ENCODE data around the gene PRKCSH. TPM values are rescaled to one million over a fixed set of nuclear protein-coding genes. Genes with fewer than 3 reads are reported as not detected.

The PRKCSH gene
- total RNA-seq, 1 experiment from 2014 or later = 410 TPM

GRCh38 chr19:11390359-11390758, 45.1 kb upstream of the PRKCSH start:
- peaks cover 22% of the 10 kb centered on the region; the same call in 1 of the 2 replicates for H3F3A ChIP-seq (ENCODE audit: insufficient read depth, low read depth)
- no TSS peak for BruUV-seq (replicated peaks)
- H4K20me1 ChIP-seq (ENCODE audit: insufficient read depth) = peaks cover 4% of the 10 kb centered on the region; the same call in 1 of the 2 replicates
- no peak overlapping the region for H3K27ac ChIP-seq
- no peaks in the 10 kb centered on the region for H3K9me3 ChIP-seq (ENCODE audit: insufficient read depth, low read depth)
- intact Hi-C loops (cut with micrococcal nuclease; ENCODE audit: unreplicated experiment) = no loop called here
- DNase-seq = no peak
- TF ChIP-seq EZH2 (IDR thresholded peaks at IDR 0.05; ENCODE audit: low read depth) (no peak), CTCF (conservative IDR thresholded peaks at IDR 0.05) (no peak)
- ChIA-PET CTCF (interaction anchor here (0.7 kb wide), 2 partner anchors 9 to 186 kb away, joined by 3 to 15 read pairs; no protein-coding TSS in a partner anchor), POLR2A (ENCODE audit: unreplicated experiment) (no interaction called here)
- no peaks in the 10 kb centered on the region for H3K27me3 ChIP-seq (ENCODE audit: insufficient read depth, low read depth)
- H3K4me1 ChIP-seq (replicated peaks; ENCODE audit: insufficient read depth) = no peaks in the 10 kb centered on the region
- no peak overlapping the region for H2AFZ ChIP-seq
- H3K4me3 ChIP-seq = no peak overlapping the region
- H3K36me3 ChIP-seq (ENCODE audit: low read depth) = no peaks in the 10 kb centered on the region
- no peaks in the 10 kb centered on the region for H3K79me2 ChIP-seq (ENCODE audit: low read depth)
- H3K9me2 ChIP-seq (ENCODE audit: insufficient read depth) = no peaks in the 10 kb centered on the region
- no peak overlapping the region for H3K4me2 ChIP-seq

GRCh38 chr19:11390933-11391680, 44.3 kb upstream of the PRKCSH start:
- Histone ChIP-seq H3K9me2 (ENCODE audit: insufficient read depth) (no peaks in the 10 kb centered on the region), H3F3A (ENCODE audit: insufficient read depth, low read depth) (peaks cover 22% of the 10 kb centered on the region; the same call in 1 of the 2 replicates), H3K27ac (no peak overlapping the region), H2AFZ (no peak overlapping the region), H3K4me2 (no peak overlapping the region), H3K27me3 (ENCODE audit: insufficient read depth, low read depth) (no peaks in the 10 kb centered on the region), H3K4me3 (no peak overlapping the region), H4K20me1 (ENCODE audit: insufficient read depth) (peaks cover 4% of the 10 kb centered on the region; the same call in 1 of the 2 replicates), H3K36me3 (ENCODE audit: low read depth) (no peaks in the 10 kb centered on the region), H3K9me3 (ENCODE audit: insufficient read depth, low read depth) (no peaks in the 10 kb centered on the region), H3K79me2 (ENCODE audit: low read depth) (no peaks in the 10 kb centered on the region), H3K4me1 (replicated peaks; ENCODE audit: insufficient read depth) (no peaks in the 10 kb centered on the region)
- TF ChIP-seq EZH2 (IDR thresholded peaks at IDR 0.05; ENCODE audit: low read depth) (no peak), CTCF (conservative IDR thresholded peaks at IDR 0.05) (no peak)
- intact Hi-C loops (cut with micrococcal nuclease; ENCODE audit: unreplicated experiment) = no loop called here
- TSS peak; percentile 11 for BruUV-seq (replicated peaks)
- ChIA-PET POLR2A (ENCODE audit: unreplicated experiment) (interaction anchor here (0.6 kb wide), 3 partner anchors 16 to 156 kb away, joined by 3 to 5 read pairs (median 4); no protein-coding TSS in a partner anchor), CTCF (interaction anchor here (0.7 kb wide), 1 partner anchor 187 kb away, joined by 15 read pairs; no protein-coding TSS in a partner anchor)
- no peak for DNase-seq

GRCh38 chr19:11397089-11397610, 38.3 kb upstream of the PRKCSH start:
- no peak for DNase-seq
- ChIA-PET POLR2A (ENCODE audit: unreplicated experiment) (no interaction called here), CTCF (no interaction called here)
- Histone ChIP-seq H3K9me3 (ENCODE audit: insufficient read depth, low read depth) (no peaks in the 10 kb centered on the region), H3K4me3 (no peak overlapping the region), H3K27me3 (ENCODE audit: insufficient read depth, low read depth) (no peaks in the 10 kb centered on the region), H3K36me3 (ENCODE audit: low read depth) (0 out of 2 replicates have a peak, but pooled peaks cover 8% of the 10 kb centered on the region), H3K4me2 (no peak overlapping the region), H3K4me1 (replicated peaks; ENCODE audit: insufficient read depth) (no peaks in the 10 kb centered on the region), H3K9me2 (ENCODE audit: insufficient read depth) (no peaks in the 10 kb centered on the region), H3K79me2 (ENCODE audit: low read depth) (no peaks in the 10 kb centered on the region), H3K27ac (no peak overlapping the region), H2AFZ (no peak overlapping the region), H3F3A (ENCODE audit: insufficient read depth, low read depth) (peaks cover 23% of the 10 kb centered on the region), H4K20me1 (ENCODE audit: insufficient read depth) (peaks cover 4% of the 10 kb centered on the region; the same call in 1 of the 2 replicates)
- no TSS peak for BruUV-seq (replicated peaks)
- intact Hi-C loops (cut with micrococcal nuclease; ENCODE audit: unreplicated experiment) = no loop called here
- TF ChIP-seq EZH2 (IDR thresholded peaks at IDR 0.05; ENCODE audit: low read depth) = no peak
- TF ChIP-seq CTCF (conservative IDR thresholded peaks at IDR 0.05) = no peak

Measured in PC-9 (cell line).